T-helper 2 cell (primary cell): ENCODE measurements around the gene MFSD2A.
"Not testable (repeated sequence)": the region's sequence is repeated elsewhere in the genome, so short reads cannot be mapped to it uniquely, and the experiment has no call there.

Source experiments
- DNase-seq, 5 experiments: peaks; one replicate each; pipeline versions ENCODE4 v3.0.0 to v3.0.0-alpha.2; 2012 to 2022
- total RNA-seq, 2 donors: gene quantifications; one replicate each; lab custom pipeline; 2026; lab: John Stamatoyannopoulos, UW

Gene MFSD2A
- total RNA-seq = 6.7 to 14.3 reads per million in 2 donors

GRCh38 chr1:39954870-39955546 is at the start of gene MFSD2A:
Gene MFSD2A (plus strand): TSS chr1:39955145. CDS start chr1:39955293, 148 bp downstream.
- peak; percentile 65 to 90 (median 84) for DNase-seq

GRCh38 chr1:39905172-39905571 is 49.8 kb upstream of the MFSD2A start:
- no peak for DNase-seq

GRCh38 chr1:39907528-39908453 is 47.2 kb upstream of the MFSD2A start:
- DNase-seq = no peak

GRCh38 chr1:39908534-39908933 is 46.4 kb upstream of the MFSD2A start:
- no peak for DNase-seq

- DNase-seq = no peak
Measured at GRCh38 chr1:39910263-39910662, 44.7 kb upstream of the MFSD2A start.

GRCh38 chr1:39913136-39913535 is 41.8 kb upstream of the MFSD2A start:
- DNase-seq = not testable (repeated sequence)

- DNase-seq = no peak
Measured at GRCh38 chr1:39915499-39916129, 39.3 kb upstream of the MFSD2A start.

GRCh38 chr1:39917825-39918224 is 37.1 kb upstream of the MFSD2A start:
- no peak for DNase-seq

GRCh38 chr1:39919545-39919944 is 35.4 kb upstream of the MFSD2A start:
- peak in 4 of 5 experiments; percentile 9 to 61 (median 36) for DNase-seq

GRCh38 chr1:39922251-39922688 is 32.7 kb upstream of the MFSD2A start:
- DNase-seq = no peak

- DNase-seq = no peak
Measured at GRCh38 chr1:39925721-39926342, 29.1 kb upstream of the MFSD2A start.

GRCh38 chr1:39926343-39926793 is 28.6 kb upstream of the MFSD2A start:
- DNase-seq = no peak

GRCh38 chr1:39926820-39927219 is 28.1 kb upstream of the MFSD2A start:
- no peak for DNase-seq

- DNase-seq = no peak
Measured at GRCh38 chr1:39927538-39927937, 27.4 kb upstream of the MFSD2A start.

GRCh38 chr1:39928809-39929587 is 25.9 kb upstream of the MFSD2A start:
- DNase-seq = no peak

- DNase-seq = no peak
Measured at GRCh38 chr1:39933956-39934941, 20.7 kb upstream of the MFSD2A start.

- DNase-seq = no peak
Measured at GRCh38 chr1:39936724-39937491, 18.0 kb upstream of the MFSD2A start.

GRCh38 chr1:39938856-39939255 is 16.1 kb upstream of the MFSD2A start:
- no peak for DNase-seq

GRCh38 chr1:39940253-39940652 is 14.7 kb upstream of the MFSD2A start:
- no peak for DNase-seq
